IMR-90 (cell line): ENCODE measurements around the gene ARHGEF10L. TPM values are rescaled to one million over a fixed set of nuclear protein-coding genes. Genes with fewer than 3 reads are reported as not detected.

Experiments
- ATAC-seq: fragments of 200-7000 bp; cut with Tn5 transposase; 2 replicates; pipeline ENCODE4 v1.9.1; 2020; ENCODE audit warnings: low read depth, mild to moderate bottlenecking, moderate library complexity
- BruUV-seq: library from RNA; stranded (reverse); fragments of 400-500 nt; replicated peaks from 2 replicates; lab custom pipeline; 2021; lab: Mats Ljungman, UMichigan
- CTCF ChIA-PET: fragments of 300-600 bp; formaldehyde crosslinking; extraction: SDS; loops from one replicate; lab custom pipeline; 2021; ENCODE audit warnings: antibody characterized with exemption; lab: Yijun Ruan, JAX
- POLR2A ChIA-PET: fragments of 300-600 bp; sonication (Branson Sonifier 250); formaldehyde crosslinking; loops from one replicate; lab custom pipeline; 2022; ENCODE audit warnings: antibody characterized with exemption; ENCODE audit not compliant: unreplicated experiment; lab: Charles Lee
- DNase-seq: peaks from one replicate; pipeline ENCODE4 v3.0.0; 2013
- H2AFZ ChIP-seq: replicated peaks from 2 replicates; pipeline ENCODE3; 2013; ENCODE audit warnings: low read length, mild to moderate bottlenecking; ENCODE audit not compliant: poor library complexity
- H2AK5ac ChIP-seq: 2 replicates; pipeline ENCODE4 v1.6.1; 2013; ENCODE audit warnings: low read depth, low read length, inconsistent platforms
- H2AK9ac ChIP-seq: replicated peaks from 2 replicates; pipeline ENCODE3; 2013; ENCODE audit warnings: mild to moderate bottlenecking, low read depth, low read length, moderate library complexity; ENCODE audit not compliant: poor library complexity
- H2BK120ac ChIP-seq: 2 replicates; pipeline ENCODE4 v1.6.1; 2013; ENCODE audit warnings: low read depth, low read length, inconsistent platforms
- H2BK15ac ChIP-seq: 3 replicates; pipeline ENCODE4 v1.6.1; 2013; ENCODE audit warnings: low read depth, low read length, inconsistent platforms
- H2BK20ac ChIP-seq: 2 replicates; pipeline ENCODE4 v1.6.1; 2013; ENCODE audit warnings: low read depth, mild to moderate bottlenecking, inconsistent platforms, low read length, moderate library complexity
- H2BK5ac ChIP-seq: 2 replicates; pipeline ENCODE4 v1.6.1; 2013; ENCODE audit warnings: mild to moderate bottlenecking, low read depth, low read length, inconsistent platforms; ENCODE audit not compliant: poor library complexity, severe bottlenecking
- H3K14ac ChIP-seq: replicated peaks from 2 replicates; pipeline ENCODE4 v1.6.1; 2013; ENCODE audit warnings: low read depth, low read length, inconsistent platforms
- H3K18ac ChIP-seq: 2 replicates; pipeline ENCODE4 v1.6.1; 2013; ENCODE audit warnings: low read depth, low read length, control low read depth
- H3K23ac ChIP-seq: 2 replicates; pipeline ENCODE4 v1.6.1; 2013; ENCODE audit warnings: low read depth, low read length, inconsistent platforms
- H3K27ac ChIP-seq: 2 replicates; pipeline ENCODE4 v1.5.1; 2013; ENCODE audit warnings: mild to moderate bottlenecking, control low read depth, low read length; ENCODE audit not compliant: insufficient read depth
- H3K27me3 ChIP-seq: 2 replicates; pipeline ENCODE4 v1.6.1; 2013; ENCODE audit warnings: low read length; ENCODE audit not compliant: control insufficient read depth, insufficient read depth
- H3K36me3 ChIP-seq: 2 replicates; pipeline ENCODE4 v1.6.1; 2013; ENCODE audit warnings: low read length, mixed read lengths; ENCODE audit not compliant: control insufficient read depth, insufficient read depth
- H3K4ac ChIP-seq: 2 replicates; pipeline ENCODE4 v1.6.1; 2013; ENCODE audit warnings: low read depth, low read length, inconsistent platforms
- H3K4me1 ChIP-seq: 2 replicates; pipeline ENCODE4 v1.6.1; 2013; ENCODE audit warnings: low read length, mixed read lengths; ENCODE audit not compliant: control insufficient read depth, insufficient read depth
- H3K4me2 ChIP-seq: 2 replicates; pipeline ENCODE4 v1.6.1; 2013; ENCODE audit warnings: low read depth, mild to moderate bottlenecking, control low read depth, low read length, moderate library complexity
- H3K4me3 ChIP-seq: 2 replicates; pipeline ENCODE4 v1.5.1; 2013; ENCODE audit warnings: low read depth, mild to moderate bottlenecking, control low read depth, low read length, moderate library complexity; ENCODE audit not compliant: insufficient read depth
- H3K56ac ChIP-seq: 2 replicates; pipeline ENCODE4 v1.6.1; 2013; ENCODE audit warnings: low read length, inconsistent platforms; ENCODE audit not compliant: insufficient read depth; ENCODE audit errors: extremely low read depth
- H3K79me1 ChIP-seq, 2 experiments: 2 replicates each; pipeline ENCODE4 v1.6.1; 2013; ENCODE audit warnings: low read length in 2 of 2, inconsistent platforms in 1 of 2, low read depth in 1 of 2
- H3K9ac ChIP-seq: 2 replicates; pipeline ENCODE4 v1.6.1; 2013; ENCODE audit warnings: low read depth, low read length, control low read depth
- H3K9me1 ChIP-seq: 2 replicates; pipeline ENCODE4 v1.6.1; 2013; ENCODE audit warnings: low read length, inconsistent platforms; ENCODE audit not compliant: insufficient read depth
- H3K9me3 ChIP-seq: 2 replicates; pipeline ENCODE4 v1.6.1; 2013; ENCODE audit warnings: low read length; ENCODE audit not compliant: control insufficient read depth, insufficient read depth
- H4K20me1 ChIP-seq: 2 replicates; pipeline ENCODE4 v1.6.1; 2013; ENCODE audit warnings: low read length, inconsistent platforms; ENCODE audit not compliant: insufficient read depth
- H4K5ac ChIP-seq: 2 replicates; pipeline ENCODE4 v1.6.1; 2013; ENCODE audit warnings: mild to moderate bottlenecking, low read depth, low read length, control low read depth
- H4K8ac ChIP-seq, 2 experiments: 2 replicates each; pipeline ENCODE4 v1.6.1; 2013; ENCODE audit warnings: low read depth in 2 of 2, low read length in 2 of 2, control low read depth in 1 of 2, inconsistent platforms in 1 of 2
- H4K91ac ChIP-seq: 2 replicates; pipeline ENCODE4 v1.6.1; 2013; ENCODE audit warnings: low read depth, low read length, inconsistent platforms; ENCODE audit not compliant: insufficient read depth
- BHLHE40 ChIP-seq: fragments of 150-350 bp; IDR thresholded peaks from 2 replicates; pipeline ENCODE4 v1.6.1; 2016; ENCODE audit warnings: mild to moderate bottlenecking, low read depth, low read length
- CHD1 ChIP-seq: IDR thresholded peaks from 2 replicates; pipeline ENCODE4 v1.6.1; 2012; ENCODE audit warnings: low read depth, low read length, improper control_type of control experiment
- CTCF ChIP-seq: conservative IDR thresholded peaks from 2 replicates; pipeline ENCODE4 v1.5.1; 2012; ENCODE audit warnings: mild to moderate bottlenecking, low read depth, low read length, improper control_type of control experiment
- ELK1 ChIP-seq: fragments of 150-350 bp; IDR thresholded peaks from 2 replicates; pipeline ENCODE4 v1.6.1; 2016; ENCODE audit warnings: low read depth, mild to moderate bottlenecking, low read length, moderate library complexity, borderline replicate concordance
- MAFK ChIP-seq: IDR thresholded peaks from 2 replicates; pipeline ENCODE4 v1.6.1; 2012; ENCODE audit warnings: low read depth, low read length, improper control_type of control experiment
- MXI1 ChIP-seq: IDR thresholded peaks from 2 replicates; pipeline ENCODE4 v1.6.1; 2012; ENCODE audit warnings: low read depth, mild to moderate bottlenecking, low read length, moderate library complexity, borderline replicate concordance
- POLR2A ChIP-seq: IDR thresholded peaks from 2 replicates; pipeline ENCODE4 v1.6.1; 2012; ENCODE audit warnings: mild to moderate bottlenecking, low read depth, low read length
- SMC3 ChIP-seq: fragments of 150-350 bp; IDR thresholded peaks from 2 replicates; pipeline ENCODE4 v1.6.1; 2016; ENCODE audit warnings: low read depth, mild to moderate bottlenecking, antibody characterized with exemption, low read length, moderate library complexity
- USF2 ChIP-seq: fragments of 150-350 bp; IDR thresholded peaks from 2 replicates; pipeline ENCODE4 v1.6.1; 2017; ENCODE audit warnings: mild to moderate bottlenecking, antibody characterized with exemption, low read length, low read depth
- WGBS, 2 experiments: methylation state at CpG; one replicate each; pipeline versions ENCODE4 v1.1.5 to v1.1.7; 2013; ENCODE audit warnings: missing lambda C conversion rate in 2 of 2; ENCODE audit not compliant: insufficient read length in 1 of 2; ENCODE audit errors: extremely low coverage in 2 of 2; 5-methylcytosine and 5-hydroxymethylcytosine counted together
- dilution Hi-C: fragments of 300-500 bp; cut with HindIII; formaldehyde crosslinking; loops from one replicate; pipeline ENCODE4 v1.14.3; 2018; ENCODE audit warnings: low sequenced_read_pairs; ENCODE audit not compliant: unreplicated experiment
- in situ Hi-C: fragments of 300-500 bp; cut with MboI; formaldehyde crosslinking; loops from 3 replicates; pipeline ENCODE4 v1.14.3; 2019; ENCODE audit warnings: low sequenced_read_pairs, inconsistent platforms, mixed read lengths
- intact Hi-C: fragments of 100-400 bp; cut with micrococcal nuclease; formaldehyde crosslinking; loops from 2 replicates; pipeline ENCODE4 v1.10.0; 2022
- polyA plus RNA-seq, 3 experiments: library from polyadenylated mRNA; depleted of rRNA; stranded (reverse); fragments of >200 nt; gene quantifications; 2 replicates each; pipeline ENCODE4 v1.2.3, GENCODE V29; 2012; ENCODE audit warnings: low replicate concordance in 1 of 3
- total RNA-seq: library from RNA; depleted of rRNA; stranded (reverse); fragments of >200 nt; gene quantifications from 2 replicates; pipeline ENCODE4 v1.2.3, GENCODE V29; 2012

Gene ARHGEF10L
- total and polyA plus RNA-seq, 2 of the 4 experiments (the other 2 are of a cell fraction): 4.8 to 12.4 TPM

- no peak overlapping the region for H2BK5ac ChIP-seq
- H2AFZ ChIP-seq: no peak overlapping the region
- H4K5ac ChIP-seq: no peak overlapping the region
- no peaks in the 10 kb centered on the region for H3K9me3 ChIP-seq
- H3K56ac ChIP-seq: no peak overlapping the region
- no peak overlapping the region for H3K27ac ChIP-seq
- no peaks in the 10 kb centered on the region for H3K79me1 ChIP-seq
- intact Hi-C loops (no loop called here), dilution Hi-C loops (no loop called here), in situ Hi-C loops (no loop called here)
- 88% methylated on average over 3 of the region's 9 CpGs; no CpG with 5 or more reads in 1 of the 2 experiments for WGBS, 2 experiments
- H4K8ac ChIP-seq: no peak overlapping the region
- H4K20me1 ChIP-seq: no peaks in the 10 kb centered on the region
- no peak overlapping the region for H3K23ac ChIP-seq
- POLR2A ChIA-PET: no interaction called here
- no peak overlapping the region for H2AK5ac ChIP-seq
- H2BK15ac ChIP-seq: no peak overlapping the region
- H2BK20ac ChIP-seq: no peak overlapping the region
- BruUV-seq: no TSS peak
- H3K4me1 ChIP-seq: no peaks in the 10 kb centered on the region
- H3K36me3 ChIP-seq: no peaks in the 10 kb centered on the region
- DNase-seq (no peak), ATAC-seq (no peak)
- no peak overlapping the region for H3K4ac ChIP-seq
- TF ChIP-seq CTCF: no peak
- TF ChIP-seq MAFK: no peak
- TF ChIP-seq MXI1: no peak
- TF ChIP-seq CHD1: no peak
- TF ChIP-seq ELK1: no peak
- no peak for TF ChIP-seq USF2
- no peak for TF ChIP-seq SMC3
- TF ChIP-seq POLR2A: no peak
- TF ChIP-seq BHLHE40: no peak
- H4K91ac ChIP-seq: no peak overlapping the region
- no peak overlapping the region for H3K4me3 ChIP-seq
- no peak overlapping the region for H2AK9ac ChIP-seq
- H3K14ac ChIP-seq: no peak overlapping the region
- H3K18ac ChIP-seq: no peak overlapping the region
- no peak overlapping the region for H3K4me2 ChIP-seq
- H3K27me3 ChIP-seq: peaks cover 12% of the 10 kb centered on the region; the same call in 1 of the 2 replicates
- H3K9me1 ChIP-seq: no peaks in the 10 kb centered on the region
- no peak overlapping the region for H3K9ac ChIP-seq
- CTCF ChIA-PET: no interaction called here
- H2BK120ac ChIP-seq: no peak overlapping the region
These were observed 185.7 kb downstream of the ARHGEF10L start for GRCh38 chr1:17725084-17725719.
